GM12875 (cell line): ENCODE data around the gene TMEM242.

Source experiments
- H3K4me3 ChIP-seq: one replicate; pipeline ENCODE4 v1.5.1; 2011; ENCODE audit warnings: low read depth, low read length, control low read depth
- TF ChIP-seq, protein P1 (sequence below): IDR thresholded peaks from 2 replicates; pipeline ENCODE4 v1.5.1; 2011; ENCODE audit warnings: low read depth, mild to moderate bottlenecking, control low read depth, inconsistent platforms, low read length, moderate library complexity, borderline replicate concordance; ENCODE audit not compliant: insufficient read depth

Gene TMEM242

DNA sequence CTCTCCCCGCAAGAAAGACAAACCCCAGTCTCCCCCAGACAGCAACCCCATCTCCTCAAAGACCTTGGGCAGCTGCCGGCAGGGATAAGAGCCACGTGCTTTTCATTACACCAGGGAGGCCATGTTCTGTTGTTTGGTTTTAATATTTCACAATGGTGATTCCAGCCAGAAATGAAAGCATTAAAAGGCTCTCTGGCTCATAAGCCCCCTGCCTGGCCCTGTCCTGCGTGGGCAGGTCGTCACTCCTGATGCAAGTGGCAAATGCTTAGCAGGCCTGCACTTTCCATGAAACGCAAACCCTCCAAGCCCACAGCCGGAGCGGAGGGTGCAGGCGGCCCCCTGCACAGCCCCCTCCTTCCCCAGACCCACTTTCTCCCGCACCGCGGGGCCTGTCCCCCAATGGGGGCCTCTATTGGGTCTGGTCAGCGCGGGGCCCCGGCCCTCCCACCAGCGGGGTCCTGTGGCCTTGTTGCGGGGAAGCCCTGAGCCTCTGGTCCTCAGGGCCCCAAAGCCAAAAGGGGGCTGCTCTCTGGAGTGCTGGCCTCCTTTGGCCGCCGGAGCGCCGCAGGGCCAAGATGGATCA lies 77.2 kb downstream of the TMEM242 start:
- TF ChIP-seq, protein P1, sequence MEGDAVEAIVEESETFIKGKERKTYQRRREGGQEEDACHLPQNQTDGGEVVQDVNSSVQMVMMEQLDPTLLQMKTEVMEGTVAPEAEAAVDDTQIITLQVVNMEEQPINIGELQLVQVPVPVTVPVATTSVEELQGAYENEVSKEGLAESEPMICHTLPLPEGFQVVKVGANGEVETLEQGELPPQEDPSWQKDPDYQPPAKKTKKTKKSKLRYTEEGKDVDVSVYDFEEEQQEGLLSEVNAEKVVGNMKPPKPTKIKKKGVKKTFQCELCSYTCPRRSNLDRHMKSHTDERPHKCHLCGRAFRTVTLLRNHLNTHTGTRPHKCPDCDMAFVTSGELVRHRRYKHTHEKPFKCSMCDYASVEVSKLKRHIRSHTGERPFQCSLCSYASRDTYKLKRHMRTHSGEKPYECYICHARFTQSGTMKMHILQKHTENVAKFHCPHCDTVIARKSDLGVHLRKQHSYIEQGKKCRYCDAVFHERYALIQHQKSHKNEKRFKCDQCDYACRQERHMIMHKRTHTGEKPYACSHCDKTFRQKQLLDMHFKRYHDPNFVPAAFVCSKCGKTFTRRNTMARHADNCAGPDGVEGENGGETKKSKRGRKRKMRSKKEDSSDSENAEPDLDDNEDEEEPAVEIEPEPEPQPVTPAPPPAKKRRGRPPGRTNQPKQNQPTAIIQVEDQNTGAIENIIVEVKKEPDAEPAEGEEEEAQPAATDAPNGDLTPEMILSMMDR = no peak
- no peak overlapping the region for H3K4me3 ChIP-seq

DNA sequence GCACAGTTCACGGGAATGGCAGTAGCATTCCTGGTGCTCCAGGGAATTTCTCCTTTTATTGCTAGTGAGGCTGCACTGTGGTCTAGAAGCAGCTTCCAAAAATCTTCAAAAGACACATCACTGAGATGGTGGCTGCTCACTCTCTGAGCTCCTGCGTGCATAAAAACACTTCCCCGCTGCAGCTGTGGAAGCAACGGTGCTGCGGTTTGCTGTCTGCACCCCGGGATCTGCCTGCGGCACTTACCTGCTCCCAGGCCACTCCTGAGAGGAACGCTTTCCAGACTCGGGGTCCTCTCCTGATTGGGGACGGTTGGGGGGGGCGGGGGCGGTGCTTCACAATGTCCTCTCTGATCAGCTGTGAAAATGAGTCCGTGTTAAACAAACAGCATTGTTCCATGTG lies 77.9 kb downstream of the TMEM242 start:
- H3K4me3 ChIP-seq = no peak overlapping the region
- TF ChIP-seq, protein P1 = no peak

DNA sequence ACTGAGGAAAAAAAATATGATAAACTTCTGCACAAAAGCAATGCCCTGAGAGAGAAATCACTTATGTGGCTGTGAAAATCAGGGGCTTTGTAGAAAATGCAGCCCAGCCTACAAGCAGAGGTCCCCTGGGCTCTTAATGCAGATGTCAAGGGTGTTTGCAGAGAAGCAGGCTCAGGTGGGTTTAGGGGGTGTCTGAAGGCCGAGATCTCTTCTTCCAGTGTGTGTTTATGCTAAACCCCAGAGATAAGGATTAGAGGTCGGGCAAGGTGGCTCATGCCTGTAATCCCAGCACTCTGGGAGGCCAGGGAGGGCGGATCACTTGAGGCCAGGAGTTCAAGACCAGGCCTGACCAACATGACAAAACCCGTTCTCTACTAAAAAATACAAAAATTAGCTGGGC lies 78.5 kb downstream of the TMEM242 start:
- TF ChIP-seq, protein P1 = no peak

GRCh38 chr6:157244175-157244574 lies 79.1 kb downstream of the TMEM242 start:
- TF ChIP-seq, protein P1 = no peak
- H3K4me3 ChIP-seq = no peak overlapping the region

More for the DNA sequence above, 78.5 kb downstream of the TMEM242 start:
- no peak overlapping the region for H3K4me3 ChIP-seq

DNA sequence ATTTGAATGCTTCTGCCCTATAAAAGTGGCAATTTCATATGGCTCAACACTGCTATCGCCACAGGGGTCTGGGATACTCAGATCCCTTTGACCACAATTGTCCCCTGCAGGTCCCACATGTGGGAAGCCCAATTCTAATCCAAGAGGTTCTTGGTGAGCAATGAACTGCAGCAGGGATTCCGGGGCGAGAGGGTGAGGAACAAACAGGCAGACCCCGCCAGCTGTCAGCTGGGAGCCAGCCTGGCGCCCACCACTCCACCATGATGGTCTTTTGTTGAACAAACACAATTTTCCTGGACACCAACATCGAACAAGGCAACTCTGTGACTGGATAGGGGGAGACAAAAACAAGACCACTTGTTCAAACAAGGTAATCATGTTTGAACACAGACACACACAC lies 80.5 kb downstream of the TMEM242 start:
- TF ChIP-seq, protein P1 = no peak
- H3K4me3 ChIP-seq = no peak overlapping the region

DNA sequence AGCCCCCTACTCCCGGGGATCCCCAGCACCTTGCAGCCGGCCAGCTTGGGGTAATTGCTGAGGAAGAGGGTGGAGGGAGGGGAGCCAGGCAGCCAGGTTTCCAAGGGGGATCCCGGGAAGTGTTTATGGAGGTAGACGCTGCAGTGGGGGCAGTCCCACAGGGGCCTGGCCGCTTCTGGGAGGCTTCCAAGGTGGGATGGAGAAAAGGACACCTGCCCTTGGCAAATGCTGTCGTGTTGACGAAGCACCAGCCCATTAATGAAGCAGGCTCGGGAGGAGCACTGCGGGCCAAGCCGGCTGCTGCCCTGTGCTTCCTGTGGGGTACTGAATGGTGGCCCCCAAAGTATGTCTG lies 82.4 kb downstream of the TMEM242 start:
- no peak overlapping the region for H3K4me3 ChIP-seq
- TF ChIP-seq, protein P1 = no peak

DNA sequence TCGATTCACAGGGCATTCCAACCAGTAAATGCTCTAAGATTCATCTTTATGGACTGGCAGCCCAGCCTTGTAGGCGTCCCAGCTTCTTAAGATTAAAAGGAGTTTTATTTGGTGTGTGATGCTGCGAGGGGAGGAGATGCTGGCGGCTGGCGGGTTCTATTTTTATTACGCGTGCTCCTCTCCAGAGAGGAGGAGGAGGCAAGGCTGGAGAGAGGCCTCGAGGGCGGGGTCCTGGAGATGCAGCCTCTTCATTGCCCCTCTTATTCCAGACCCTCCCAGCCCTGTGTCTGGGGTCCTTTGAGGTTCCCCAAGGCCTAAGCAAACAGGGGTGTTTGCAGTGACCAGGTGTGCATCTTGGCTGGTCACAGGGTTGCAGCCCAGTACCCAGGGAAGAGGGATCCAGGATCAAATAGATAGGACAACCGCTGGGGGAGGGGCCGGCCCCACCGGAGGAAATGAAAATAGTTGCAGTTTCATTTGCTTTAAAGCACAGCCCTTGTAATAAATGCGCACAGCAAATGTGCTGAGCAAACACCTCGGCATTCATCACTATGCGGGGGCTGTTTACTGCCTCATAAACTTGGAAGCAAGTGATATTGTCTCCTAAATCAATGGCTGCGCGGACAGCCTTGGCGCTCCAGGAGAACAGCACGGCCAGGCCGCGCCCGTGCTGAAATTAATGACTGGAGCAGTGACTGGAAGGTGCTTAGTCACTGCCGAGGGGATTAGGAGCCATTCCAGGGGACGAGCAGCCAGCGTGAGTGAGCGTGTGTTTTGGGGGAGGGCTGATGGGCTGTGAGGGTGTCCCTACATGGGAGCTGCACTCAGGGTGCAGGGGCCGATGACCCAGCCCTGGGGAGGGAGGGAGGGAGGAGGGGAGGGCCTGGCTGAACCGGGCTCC lies 83.0 kb downstream of the TMEM242 start:
- no peak overlapping the region for H3K4me3 ChIP-seq
- TF ChIP-seq, protein P1 = no peak
